ENCODE results near the gene ITPR3.

DNA sequence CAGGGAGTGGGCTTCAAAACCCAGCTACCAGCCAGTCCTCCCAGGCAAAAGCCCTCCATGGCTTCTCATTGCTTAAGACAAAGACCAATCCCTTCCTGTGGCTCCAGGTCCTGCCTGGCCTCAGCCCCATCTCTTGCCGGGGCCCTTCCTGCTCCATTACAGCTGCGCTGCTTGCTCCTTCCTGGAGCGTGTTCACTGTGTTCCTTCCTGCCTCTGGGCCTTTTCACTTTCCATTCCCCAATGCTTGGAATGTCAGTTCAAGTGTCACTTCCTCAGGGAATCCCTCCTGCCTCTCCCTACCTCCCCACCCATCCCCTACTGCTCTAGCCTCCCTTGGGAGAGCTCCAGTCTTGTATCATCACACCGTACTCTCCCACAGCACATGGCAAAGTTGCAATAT, 11.1 kb upstream of the ITPR3 start:
- TF ChIP-seq CTCF (conservative IDR thresholded peaks at IDR 0.05; ENCODE audit: low read length) (no peak), EZH2phosphoT487 (IDR thresholded peaks at IDR 0.05; ENCODE audit: borderline replicate concordance, low read depth, low read length) (no peak)
